ENCODE data around the gene KCTD1.

- TF ChIP-seq POLR2A (IDR thresholded peaks at IDR 0.05; ENCODE audit: low read length): no peak
- no peak for TF ChIP-seq GATA1 (IDR thresholded peaks at IDR 0.05; ENCODE audit: low read depth, low read length)
Observed at GRCh38 chr18:26497866-26498265, 50.5 kb downstream of the KCTD1 start.

Measured in erythroblast (primary cell).